Osteoblast (primary cell): Measurements from ENCODE around the gene TSPAN3. TPM values are rescaled to one million over a fixed set of nuclear protein-coding genes. Genes with fewer than 3 reads are reported as not detected.

Experiments used
- DNase-seq: peaks from one replicate; pipeline ENCODE4 v3.0.0; 2011; ENCODE audit warnings: low spot score, mixed read lengths; ENCODE audit not compliant: insufficient read length; ENCODE audit errors: missing footprints
- H2AFZ ChIP-seq: 2 replicates; pipeline ENCODE4 v1.6.0; 2011; ENCODE audit warnings: mild to moderate bottlenecking, low read length
- H3K27ac ChIP-seq: 2 replicates; pipeline ENCODE4 v1.5.1; 2011; ENCODE audit warnings: mild to moderate bottlenecking, low read depth, low read length, moderate library complexity
- H3K27me3 ChIP-seq: 2 replicates; pipeline ENCODE4 v1.6.0; 2012; ENCODE audit warnings: mild to moderate bottlenecking, control low read depth, inconsistent platforms, low read length, moderate library complexity; ENCODE audit not compliant: insufficient read depth
- H3K36me3 ChIP-seq: 2 replicates; pipeline ENCODE4 v1.5.1; 2011; ENCODE audit warnings: mild to moderate bottlenecking, low read length, control low read depth, moderate library complexity; ENCODE audit not compliant: insufficient read depth
- H3K4me1 ChIP-seq: 2 replicates; pipeline ENCODE4 v1.5.1; 2011; ENCODE audit warnings: mild to moderate bottlenecking, low read length, control low read depth, moderate library complexity; ENCODE audit not compliant: insufficient read depth
- H3K4me2 ChIP-seq: 2 replicates; pipeline ENCODE4 v1.6.0; 2011; ENCODE audit warnings: mild to moderate bottlenecking, low read length; ENCODE audit not compliant: insufficient read depth
- H3K4me3 ChIP-seq: fragments of 200-600 bp; sonication (generic); 3 replicates; pipeline ENCODE4 v1.5.1; 2012; ENCODE audit warnings: mild to moderate bottlenecking, low read length, inconsistent platforms; ENCODE audit not compliant: insufficient read depth
- H3K79me2 ChIP-seq: 2 replicates; pipeline ENCODE4 v1.6.0; 2012; ENCODE audit warnings: mild to moderate bottlenecking, low read length, control low read depth, inconsistent platforms; ENCODE audit not compliant: insufficient read depth
- H3K9me3 ChIP-seq: 2 replicates; pipeline ENCODE4 v1.5.1; 2011; ENCODE audit warnings: low read depth, low read length, control low read depth
- H4K20me1 ChIP-seq: 2 replicates; pipeline ENCODE4 v1.6.0; 2012; ENCODE audit warnings: mild to moderate bottlenecking, low read length, control low read depth; ENCODE audit not compliant: insufficient read depth
- CTCF ChIP-seq: IDR thresholded peaks from 2 replicates; pipeline ENCODE4 v1.5.1; 2011; ENCODE audit warnings: mild to moderate bottlenecking, low read depth, low read length, moderate library complexity; ENCODE audit errors: extremely low read depth
- total RNA-seq: library from RNA; depleted of rRNA; stranded (reverse); fragments of >200 nt; gene quantifications from 2 replicates; pipeline ENCODE4 v1.2.3, GENCODE V29; 2012

TSPAN3 gene
- total RNA-seq, 1 donor = 235 TPM

- Histone ChIP-seq H3K27ac (no peak overlapping the region), H4K20me1 (no peaks in the 10 kb centered on the region), H3K4me3 (no peak overlapping the region), H3K4me2 (no peak overlapping the region), H2AFZ (no peak overlapping the region), H3K79me2 (no peaks in the 10 kb centered on the region), H3K4me1 (no peaks in the 10 kb centered on the region), H3K9me3 (no peaks in the 10 kb centered on the region), H3K27me3 (no peaks in the 10 kb centered on the region), H3K36me3 (no peaks in the 10 kb centered on the region)
- peak; percentile 53 for DNase-seq
- TF ChIP-seq CTCF = no peak
These were observed 55.1 kb downstream of the TSPAN3 start for GRCh38 chr15:77015646-77016320.

DNA sequence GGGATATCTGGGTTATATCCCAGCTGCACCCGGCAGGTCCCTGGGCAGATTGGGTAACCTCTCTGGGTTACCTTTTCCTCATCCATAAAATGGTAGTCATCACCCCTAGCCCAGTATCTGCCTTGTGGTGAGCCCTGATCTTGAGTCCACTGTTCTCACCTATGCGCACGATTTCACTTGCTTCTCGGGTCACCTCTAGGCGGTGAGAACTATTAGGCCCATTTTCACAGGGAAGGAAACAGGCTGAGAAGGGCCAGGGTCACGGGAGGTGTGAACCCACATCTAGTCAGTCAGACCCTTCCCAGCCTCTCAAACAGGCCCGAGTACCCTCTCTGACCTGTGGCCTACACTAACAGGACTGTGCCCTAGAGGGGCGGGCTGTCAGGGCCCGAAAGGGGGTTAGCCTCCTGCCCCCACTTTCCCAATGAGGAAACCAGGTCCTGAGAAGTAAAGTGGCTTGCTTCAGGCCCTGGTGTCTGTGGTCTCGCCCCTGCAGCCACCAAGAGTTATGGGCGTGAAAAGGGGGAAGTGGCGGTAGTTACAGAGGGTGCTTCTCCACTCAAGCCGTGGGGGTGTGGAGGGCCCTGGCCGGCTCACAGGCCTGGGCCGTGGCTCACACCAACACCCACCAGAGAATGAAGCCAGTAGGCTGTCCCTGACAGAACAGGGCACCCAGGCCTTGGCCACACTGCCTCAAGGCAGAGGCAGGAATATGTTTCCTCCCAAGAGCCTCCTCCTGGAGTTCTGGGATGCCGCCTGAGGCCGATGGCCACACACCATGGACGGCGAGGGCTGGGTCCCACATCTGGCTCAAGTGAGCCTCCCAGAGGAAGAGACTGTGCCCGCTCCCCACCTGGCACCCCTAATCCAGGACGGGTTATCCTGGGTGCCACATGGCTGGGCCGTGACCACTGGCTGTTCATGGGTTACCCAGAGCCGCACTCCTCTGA lies 56.5 kb downstream of the TSPAN3 start:
- H3K36me3 ChIP-seq = no peaks in the 10 kb centered on the region
- H3K9me3 ChIP-seq = no peaks in the 10 kb centered on the region
- no peak overlapping the region for H3K27ac ChIP-seq
- no peaks in the 10 kb centered on the region for H4K20me1 ChIP-seq
- no peaks in the 10 kb centered on the region for H3K79me2 ChIP-seq
- H3K27me3 ChIP-seq = no peaks in the 10 kb centered on the region
- no peak overlapping the region for H3K4me3 ChIP-seq
- H3K4me1 ChIP-seq = no peaks in the 10 kb centered on the region
- no peak overlapping the region for H3K4me2 ChIP-seq
- TF ChIP-seq CTCF = no peak
- no peak overlapping the region for H2AFZ ChIP-seq
- DNase-seq = peak; percentile 75

- no peaks in the 10 kb centered on the region for H3K27me3 ChIP-seq
- no peaks in the 10 kb centered on the region for H3K9me3 ChIP-seq
These were observed 57.2 kb downstream of the TSPAN3 start for GRCh38 chr15:77013776-77014131.

More at GRCh38 chr15:77013776-77014131, 57.2 kb downstream of the TSPAN3 start:
- TF ChIP-seq CTCF = no peak
- Histone ChIP-seq H2AFZ (no peak overlapping the region), H3K36me3 (no peaks in the 10 kb centered on the region), H3K4me2 (no peak overlapping the region), H4K20me1 (no peaks in the 10 kb centered on the region), H3K27ac (no peak overlapping the region), H3K4me1 (no peaks in the 10 kb centered on the region), H3K79me2 (no peaks in the 10 kb centered on the region), H3K4me3 (no peak overlapping the region)
- DNase-seq = peak; percentile 42
